ENCODE results near the gene PHLDB1. TPM values are rescaled to one million over a fixed set of nuclear protein-coding genes. Genes with fewer than 3 reads are reported as not detected.

Gene PHLDB1
- polyA plus RNA-seq, 1 donor (not counting 4 experiments of a cell fraction or from before 2014, with no cell fraction given): 35.0 TPM

- DNase-seq (ENCODE audit: low read depth, low spot score) (no peak), FAIRE-seq (no peak)
- no peak for TF ChIP-seq CTCF (optimal IDR thresholded peaks at IDR 0.05 in 1 of 3, IDR thresholded peaks at IDR 0.05 in 1 of 3, conservative IDR thresholded peaks at IDR 0.05 in 1 of 3; ENCODE audit: extremely low read depth in 1 of 3, insufficient read depth in 2 of 3, low read length in 3 of 3)
- TF ChIP-seq EZH2 (IDR thresholded peaks at IDR 0.05; ENCODE audit: low read length): no peak
- Histone ChIP-seq H4K20me1 (ENCODE audit: control insufficient read depth, extremely low read depth, insufficient read depth, low read length) (no peaks in the 10 kb centered on the region), H3K27ac (ENCODE audit: control insufficient read depth, insufficient read depth, low read length) (no peak overlapping the region), H3K9me1 (ENCODE audit: control insufficient read depth, extremely low read depth, insufficient read depth, low read length) (no peaks in the 10 kb centered on the region), H2AFZ (ENCODE audit: control insufficient read depth, low read length) (no peak overlapping the region), H3K4me3 (ENCODE audit: control insufficient read depth in 2 of 3, extremely low read depth in 1 of 3, insufficient read depth in 2 of 3, low read depth in 1 of 3, low read length in 3 of 3) (no peak overlapping the region), H3K36me3 (ENCODE audit: control insufficient read depth in 2 of 2, extremely low read depth in 1 of 2, insufficient read depth in 2 of 2, low read length in 2 of 2) (no peaks in the 10 kb centered on the region), H3K4me2 (ENCODE audit: control insufficient read depth, extremely low read depth, insufficient read depth, low read depth, low read length) (no peak overlapping the region), H3K4me1 (ENCODE audit: control insufficient read depth, extremely low read depth, insufficient read depth, low read length) (peaks cover 6% of the 10 kb centered on the region), H3K79me2 (ENCODE audit: control insufficient read depth, insufficient read depth, low read length) (no peaks in the 10 kb centered on the region), H3K27me3 (ENCODE audit: control insufficient read depth, extremely low read depth, insufficient read depth, low read length) (no peaks in the 10 kb centered on the region), H3K9me3 (ENCODE audit: control insufficient read depth, low read depth, low read length) (no peaks in the 10 kb centered on the region), H3K9ac (ENCODE audit: control insufficient read depth, extremely low read depth, insufficient read depth, low read length) (no peak overlapping the region)
- dilution Hi-C loops (cut with MboI; ENCODE audit: extremely low pct_ligation_motif_present, low sequenced_read_pairs): no loop called here
Observed at GRCh38 chr11:118703563-118704106, 96.2 kb downstream of the PHLDB1 start.

GRCh38 chr11:118705111-118705741, 97.8 kb downstream of the PHLDB1 start:
- FAIRE-seq: no peak
- no peaks in the 10 kb centered on the region for H4K20me1 ChIP-seq (ENCODE audit: control insufficient read depth, extremely low read depth, insufficient read depth, low read length)
- H2AFZ ChIP-seq (ENCODE audit: control insufficient read depth, low read length): no peak overlapping the region

More at GRCh38 chr11:118705111-118705741, 97.8 kb downstream of the PHLDB1 start:
- no peak for DNase-seq (ENCODE audit: low read depth, low spot score)
- Histone ChIP-seq H3K4me3 (ENCODE audit: control insufficient read depth in 2 of 3, extremely low read depth in 1 of 3, insufficient read depth in 2 of 3, low read depth in 1 of 3, low read length in 3 of 3) (no peak overlapping the region), H3K9me3 (ENCODE audit: control insufficient read depth, low read depth, low read length) (no peaks in the 10 kb centered on the region), H3K27ac (ENCODE audit: control insufficient read depth, insufficient read depth, low read length) (no peak overlapping the region), H3K36me3 (ENCODE audit: control insufficient read depth in 2 of 2, extremely low read depth in 1 of 2, insufficient read depth in 2 of 2, low read length in 2 of 2) (no peaks in the 10 kb centered on the region), H3K4me2 (ENCODE audit: control insufficient read depth, extremely low read depth, insufficient read depth, low read depth, low read length) (no peak overlapping the region), H3K9me1 (ENCODE audit: control insufficient read depth, extremely low read depth, insufficient read depth, low read length) (no peaks in the 10 kb centered on the region), H3K79me2 (ENCODE audit: control insufficient read depth, insufficient read depth, low read length) (no peaks in the 10 kb centered on the region), H3K9ac (ENCODE audit: control insufficient read depth, extremely low read depth, insufficient read depth, low read length) (no peak overlapping the region), H3K4me1 (ENCODE audit: control insufficient read depth, extremely low read depth, insufficient read depth, low read length) (peaks cover 6% of the 10 kb centered on the region), H3K27me3 (ENCODE audit: control insufficient read depth, extremely low read depth, insufficient read depth, low read length) (no peaks in the 10 kb centered on the region)
- TF ChIP-seq EZH2 (IDR thresholded peaks at IDR 0.05; ENCODE audit: low read length) (no peak), CTCF (optimal IDR thresholded peaks at IDR 0.05 in 1 of 3, IDR thresholded peaks at IDR 0.05 in 1 of 3, conservative IDR thresholded peaks at IDR 0.05 in 1 of 3; ENCODE audit: extremely low read depth in 1 of 3, insufficient read depth in 2 of 3, low read length in 3 of 3) (no peak)
- dilution Hi-C loops (cut with MboI; ENCODE audit: extremely low pct_ligation_motif_present, low sequenced_read_pairs): no loop called here

Data from keratinocyte (primary cell).